Vagina (tissue), 2 donors: Measurements from ENCODE around the gene TAC4. TPM values are rescaled to one million over a fixed set of nuclear protein-coding genes. Genes with fewer than 3 reads are reported as not detected.

Experiments
- DNase-seq, 2 donors: peaks; one replicate each; pipeline ENCODE4 v3.0.0-alpha.2; 2017; ENCODE audit errors: extremely low spot score in 2 of 2
- H3K27ac ChIP-seq: fragments of 200-600 bp; sonication (generic); one replicate; pipeline ENCODE4 v1.5.1; 2019
- H3K27me3 ChIP-seq: fragments of 200-600 bp; sonication (generic); one replicate; pipeline ENCODE4 v1.5.1; 2019
- H3K36me3 ChIP-seq, 2 donors: fragments of 200-600 bp; sonication (generic); one replicate each; pipeline ENCODE4 v1.5.1; 2017 to 2019
- H3K4me1 ChIP-seq: fragments of 200-600 bp; sonication (generic); one replicate; pipeline ENCODE4 v1.5.1; 2019
- H3K4me3 ChIP-seq, 2 donors: fragments of 200-600 bp; sonication (generic); 1 replicate in 1 of 2; 2 replicates in 1 of 2; pipeline ENCODE4 v1.5.1; 2016 to 2019
- H3K9me3 ChIP-seq: fragments of 200-600 bp; sonication (generic); one replicate; pipeline ENCODE4 v1.5.1; 2019
- CTCF ChIP-seq, 3 experiments: fragments of 450-650 bp in 2 of 3; fragments of 200-600 bp in 1 of 3; sonication (generic) in 1 of 3; IDR thresholded peaks; one replicate each; pipeline ENCODE4 v1.5.1; 2017 to 2019; ENCODE audit warnings: antibody characterized with exemption in 3 of 3, mild to moderate bottlenecking in 2 of 3, moderate library complexity in 2 of 3
- POLR2A ChIP-seq, 2 donors: fragments of 450-650 bp; IDR thresholded peaks; one replicate each; pipeline ENCODE4 v1.6.1; 2017; ENCODE audit warnings: antibody characterized with exemption in 2 of 2, mild to moderate bottlenecking in 2 of 2, moderate library complexity in 2 of 2
- POLR2AphosphoS5 ChIP-seq, 2 donors: sonication (generic); formaldehyde crosslinking; IDR thresholded peaks; one replicate each; pipeline ENCODE4 v1.9.0; 2017; ENCODE audit warnings: antibody characterized with exemption in 2 of 2, mild to moderate bottlenecking in 2 of 2, low read depth in 1 of 2; ENCODE audit not compliant: insufficient read depth in 1 of 2
- intact Hi-C: fragments of 100-400 bp; cut with DNase I; formaldehyde crosslinking; loops from one replicate; pipeline ENCODE4 v1.15.1; 2023
- total RNA-seq: library from RNA; depleted of rRNA; stranded (reverse); fragments of >200 nt; gene quantifications from one replicate; pipeline ENCODE4 v1.2.3, GENCODE V29; 2016

The TAC4 gene
- total RNA-seq, 1 donor from 2014 or later: not detected

DNA sequence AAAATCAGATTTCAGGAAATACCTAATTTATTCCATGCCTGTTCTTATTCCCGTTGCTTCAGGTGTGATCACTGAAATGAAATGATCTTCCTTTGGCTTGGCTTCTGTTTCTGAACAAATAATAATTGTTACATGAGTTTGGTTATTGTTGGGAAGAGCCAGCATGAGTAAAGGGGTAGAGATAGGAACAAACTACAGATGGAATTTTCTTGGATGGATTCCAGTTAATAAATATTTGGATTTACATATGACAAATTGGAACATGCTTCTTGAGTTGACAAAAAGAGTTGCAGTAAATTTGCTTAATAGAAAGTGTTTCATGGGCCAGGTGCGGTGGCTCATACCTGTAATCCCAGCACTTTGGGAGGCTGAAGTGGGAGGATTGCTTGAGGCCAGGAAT lies 28.2 kb downstream of the TAC4 start:
- H3K4me3 ChIP-seq: no peak overlapping the region
- peaks cover 0 to 55% of the 10 kb centered on the region in 2 donors for H3K36me3 ChIP-seq
- no peak for TF ChIP-seq POLR2A (IDR thresholded peaks at IDR 0.05)
- no peak for TF ChIP-seq POLR2AphosphoS5 (IDR thresholded peaks at IDR 0.05; ENCODE audit: insufficient read depth in 1 of 2, low read depth in 1 of 2)
- TF ChIP-seq CTCF (IDR thresholded peaks at IDR 0.05): no peak
- DNase-seq: no peak
- intact Hi-C loops: no loop called here
- no peak overlapping the region for H3K27ac ChIP-seq
- H3K27me3 ChIP-seq: no peaks in the 10 kb centered on the region
- no peaks in the 10 kb centered on the region for H3K9me3 ChIP-seq
- peaks cover 62% of the 10 kb centered on the region for H3K4me1 ChIP-seq

GRCh38 chr17:49819138-49819537 lies 28.7 kb downstream of the TAC4 start:
- Histone ChIP-seq H3K36me3 (peaks cover 0 to 51% of the 10 kb centered on the region in 2 donors), H3K4me1 (peaks cover 64% of the 10 kb centered on the region)
- intact Hi-C loops: no loop called here

DNA sequence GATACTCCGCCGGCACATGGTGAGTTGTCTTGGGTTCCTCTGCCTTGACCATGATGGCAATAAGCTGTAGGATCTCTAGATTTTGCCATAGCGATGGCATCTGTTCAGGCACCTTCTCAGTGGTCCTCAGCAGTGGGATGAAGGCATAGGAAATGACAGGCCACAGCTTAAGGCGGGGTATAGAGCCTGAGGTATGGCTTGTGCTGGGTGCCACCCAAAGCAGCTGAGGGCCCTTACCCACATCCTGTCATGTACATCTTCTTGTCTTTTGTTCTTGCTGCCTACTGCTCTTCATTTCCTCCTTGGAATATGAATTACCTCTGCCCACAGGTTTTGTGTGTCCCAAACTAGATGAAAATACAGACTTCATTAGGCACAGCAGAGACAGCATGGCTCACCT lies 29.9 kb downstream of the TAC4 start:
- intact Hi-C loops: no loop called here
- Histone ChIP-seq H3K4me3 (no peak overlapping the region), H3K4me1 (peaks cover 64% of the 10 kb centered on the region), H3K9me3 (no peaks in the 10 kb centered on the region), H3K27ac (no peak overlapping the region), H3K36me3 (peaks cover 0 to 43% of the 10 kb centered on the region in 2 donors), H3K27me3 (no peaks in the 10 kb centered on the region)
- TF ChIP-seq POLR2A (IDR thresholded peaks at IDR 0.05) (no peak), POLR2AphosphoS5 (IDR thresholded peaks at IDR 0.05; ENCODE audit: insufficient read depth in 1 of 2, low read depth in 1 of 2) (no peak), CTCF (IDR thresholded peaks at IDR 0.05) (no peak)
- DNase-seq: no peak

More at GRCh38 chr17:49819138-49819537, 28.7 kb downstream of the TAC4 start:
- Histone ChIP-seq H3K27me3 (no peaks in the 10 kb centered on the region), H3K9me3 (no peaks in the 10 kb centered on the region), H3K4me3 (no peak overlapping the region), H3K27ac (no peak overlapping the region)
- TF ChIP-seq CTCF (IDR thresholded peaks at IDR 0.05): no peak
- no peak for TF ChIP-seq POLR2A (IDR thresholded peaks at IDR 0.05)
- no peak for TF ChIP-seq POLR2AphosphoS5 (IDR thresholded peaks at IDR 0.05; ENCODE audit: insufficient read depth in 1 of 2, low read depth in 1 of 2)
- DNase-seq: no peak

- Histone ChIP-seq H3K27ac (peak overlapping the region; percentile 66), H3K4me3 (no peak overlapping the region), H3K9me3 (no peaks in the 10 kb centered on the region), H3K4me1 (peaks cover 46% of the 10 kb centered on the region), H3K27me3 (no peaks in the 10 kb centered on the region), H3K36me3 (peaks cover 0 to 42% of the 10 kb centered on the region in 2 donors)
- DNase-seq: no peak
- TF ChIP-seq POLR2A (IDR thresholded peaks at IDR 0.05) (no peak), POLR2AphosphoS5 (IDR thresholded peaks at IDR 0.05; ENCODE audit: insufficient read depth in 1 of 2, low read depth in 1 of 2) (peak in 1 of 2 donors; percentile 78)
- intact Hi-C loops: no loop called here
These were observed 32.0 kb downstream of the TAC4 start for GRCh38 chr17:49815761-49816281.

DNA sequence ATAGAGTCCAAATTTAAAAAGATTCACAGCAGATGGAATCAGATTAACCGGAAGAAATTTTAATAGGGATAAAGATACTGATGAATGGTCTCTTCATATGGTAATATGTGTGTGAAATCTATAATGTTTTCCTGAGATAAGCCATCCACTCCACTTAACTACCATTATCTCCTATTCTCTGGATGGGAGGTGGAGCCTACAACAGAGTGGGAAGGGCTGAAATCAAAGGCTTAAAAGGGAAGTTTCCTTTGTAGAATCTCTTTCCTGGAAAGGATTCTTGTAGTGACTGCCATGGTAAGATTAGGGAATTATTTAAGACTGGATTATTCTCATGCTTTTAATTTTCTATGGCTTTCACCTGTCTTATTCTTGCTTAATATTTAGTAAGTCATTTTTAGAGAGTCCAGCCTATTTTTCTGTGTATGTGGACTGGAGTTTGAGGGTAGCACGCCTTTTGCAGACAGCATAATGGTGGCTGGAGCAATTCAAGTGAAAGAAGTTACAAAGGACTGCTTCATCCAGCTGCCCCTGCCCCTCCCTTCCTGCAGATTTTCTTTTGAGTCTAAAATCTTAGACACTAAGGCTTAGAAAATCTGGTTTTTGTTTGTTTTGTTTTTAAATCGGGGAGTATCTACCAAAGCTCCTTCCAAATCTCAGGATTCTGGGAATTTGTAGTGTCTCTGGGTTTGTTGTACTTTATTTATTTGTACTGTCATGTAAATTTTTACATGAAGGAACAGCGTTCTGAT lies 32.9 kb downstream of the TAC4 start:
- Histone ChIP-seq H3K4me1 (peaks cover 40% of the 10 kb centered on the region), H3K36me3 (peaks cover 0 to 47% of the 10 kb centered on the region in 2 donors), H3K27me3 (no peaks in the 10 kb centered on the region), H3K9me3 (no peaks in the 10 kb centered on the region), H3K27ac (peak overlapping the region; percentile 66), H3K4me3 (no peak overlapping the region)
- no peak for DNase-seq
- intact Hi-C loops: no loop called here
- TF ChIP-seq CTCF (IDR thresholded peaks at IDR 0.05): no peak
